Measurements from ENCODE around the gene STX1A. TPM values are rescaled to one million over a fixed set of nuclear protein-coding genes. Genes with fewer than 3 reads are reported as not detected.
A peak's percentile ranks its signal among the peaks of the same experiment; 100 is the strongest.

Gene STX1A
- total RNA-seq (27.3 TPM), polyA plus RNA-seq (1 to 10 TPM in 3 of 4 donors, under 1 TPM in 1; 0.80 to 3.1 (median 2.0) TPM)

DNA sequence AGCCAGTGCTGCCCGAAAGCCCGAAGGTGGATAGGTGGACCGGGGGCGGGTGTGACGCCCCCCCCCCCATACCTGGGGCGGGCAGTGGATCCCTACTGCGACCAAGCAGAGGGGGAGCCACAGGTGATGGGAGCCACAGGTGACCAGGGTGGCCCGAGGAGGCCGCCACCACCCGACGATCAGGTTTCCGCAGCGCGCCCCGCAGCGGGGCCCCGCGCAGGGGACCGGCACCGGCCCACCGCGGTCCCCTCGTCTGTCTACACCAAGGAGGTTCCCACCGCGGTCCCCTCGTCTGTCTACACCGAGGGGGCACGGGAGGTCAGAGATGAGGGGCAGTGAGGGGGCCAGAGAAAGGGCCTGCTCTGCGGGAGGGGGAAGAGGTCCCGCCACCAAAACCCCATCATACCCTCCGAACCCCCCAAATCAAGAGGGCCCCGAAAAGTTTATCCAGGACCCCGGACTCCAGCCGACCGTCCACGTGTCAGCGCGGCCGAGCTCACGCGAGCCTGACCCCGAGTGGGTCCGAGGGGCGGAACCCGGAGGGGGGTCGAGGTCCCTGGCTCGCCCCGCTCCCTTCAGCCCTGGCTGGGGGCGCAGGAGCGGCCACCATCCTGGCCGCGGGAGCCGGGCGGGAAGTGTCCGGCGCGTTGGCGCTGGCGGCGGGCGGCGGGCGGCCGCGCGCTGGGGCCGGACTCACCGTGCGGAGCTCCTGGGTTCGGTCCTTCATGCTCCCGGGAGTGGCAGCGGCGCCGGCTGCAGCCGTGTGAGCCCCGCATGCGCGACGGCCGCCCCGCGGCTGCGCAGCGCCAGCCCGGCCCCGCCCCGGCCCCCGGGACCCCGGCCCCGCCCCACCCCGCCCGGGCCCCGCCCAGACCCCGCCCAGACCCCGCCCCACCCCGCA is at the start of gene STX1A:
Gene STX1A (minus strand): TSS at position 765 of the 901 bp plus-strand sequence. CDS start 38 bp downstream, at position 727.
- Mint-ChIP-seq H3K4me3 (peak within 1 kb of the TSS; percentile 88 to 96 (median 92)), H3K27me3 (peaks cover 16% of the 10 kb centered on the region), H3K4me1 (peaks cover 0 to 31% (median 17%) of the 10 kb centered on the region in 4 donors), H3K27ac (peak within 1 kb of the TSS; percentile 32 to 96 (median 65)), H3K9me3 (no peaks in the 10 kb centered on the region), H3K36me3 (no peaks in the 10 kb centered on the region)
- Histone ChIP-seq H3K9me3 (ENCODE audit: control insufficient read depth in 2 of 2, low read length in 2 of 2) (no peaks in the 10 kb centered on the region), H3K4me3 (ENCODE audit: low read depth, low read length) (peak within 1 kb of the TSS; percentile 44), H3K27me3 (ENCODE audit: control insufficient read depth, insufficient read depth, low read length) (no peaks in the 10 kb centered on the region), H3K36me3 (ENCODE audit: control insufficient read depth, insufficient read depth, low read length) (no peaks in the 10 kb centered on the region), H3K4me1 (ENCODE audit: control insufficient read depth, insufficient read depth, low read length, poor library complexity, severe bottlenecking) (peaks cover 27% of the 10 kb centered on the region), H3K27ac (ENCODE audit: insufficient read depth, low read length, poor library complexity, severe bottlenecking) (no peak within 1 kb of the TSS)
- DNase-seq (peak; percentile 60 to 64 (median 62)), ATAC-seq (ENCODE audit: low read depth in 2 of 2) (peak; percentile 73 to 78)

DNA sequence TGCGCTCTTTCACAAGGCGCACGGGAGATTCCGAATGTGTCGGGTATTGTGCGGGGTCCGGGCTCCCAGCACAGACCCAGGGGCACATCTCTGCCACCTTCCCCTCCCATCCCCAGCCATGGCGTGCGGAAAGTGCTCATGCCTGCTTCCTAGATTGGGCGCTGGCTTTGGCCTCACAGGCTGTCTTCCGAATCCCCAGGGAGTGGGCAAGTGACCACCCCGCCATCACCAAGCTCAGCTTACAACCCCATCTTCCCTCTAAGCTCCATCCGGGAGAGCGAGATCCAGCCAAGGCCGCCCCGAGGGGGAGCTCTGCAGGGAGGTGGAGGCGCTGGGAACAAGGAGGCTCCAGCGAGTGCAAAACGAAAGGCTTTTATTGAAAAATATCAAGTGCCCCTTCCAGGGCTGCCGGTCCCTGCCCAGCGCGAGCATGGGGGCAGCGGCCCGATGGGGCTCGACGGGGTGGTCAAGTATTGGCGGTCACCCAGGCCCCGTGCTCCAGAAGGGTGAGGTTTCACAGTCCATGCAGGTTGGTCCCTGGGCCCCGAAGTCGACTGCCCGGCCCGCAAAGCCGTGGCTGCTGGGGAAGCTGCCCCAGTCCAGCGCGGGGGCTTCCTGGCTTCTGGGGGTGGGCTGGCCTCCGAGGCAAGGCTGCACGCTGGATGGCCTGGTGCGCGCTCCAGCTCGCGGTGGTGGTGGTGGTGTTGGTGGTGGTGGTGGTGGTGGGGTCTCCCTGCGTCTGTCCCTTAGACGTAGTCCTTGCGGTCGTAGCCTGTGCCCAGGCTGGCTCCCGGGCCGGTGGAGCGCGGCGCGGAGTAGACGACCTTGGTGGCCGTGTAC is 49.4 kb upstream of the STX1A start:
- Mint-ChIP-seq H3K27me3 (peaks cover 32% of the 10 kb centered on the region), H3K27ac (no peak overlapping the region), H3K4me3 (no peak overlapping the region), H3K36me3 (no peaks in the 10 kb centered on the region), H3K4me1 (peaks cover 0 to 10% (median 0%) of the 10 kb centered on the region in 4 donors), H3K9me3 (peaks cover 0 to 1% (median 0%) of the 10 kb centered on the region in 7 donors)
- H3K9me3 ChIP-seq (ENCODE audit: control insufficient read depth in 2 of 2, low read length in 2 of 2) = no peaks in the 10 kb centered on the region
- peaks cover 6% of the 10 kb centered on the region for H3K27me3 ChIP-seq (ENCODE audit: control insufficient read depth, insufficient read depth, low read length)
- DNase-seq = no peak
- no peak overlapping the region for H3K4me3 ChIP-seq (ENCODE audit: low read depth, low read length)
- peaks cover 9% of the 10 kb centered on the region for H3K4me1 ChIP-seq (ENCODE audit: control insufficient read depth, insufficient read depth, low read length, poor library complexity, severe bottlenecking)
- no peaks in the 10 kb centered on the region for H3K36me3 ChIP-seq (ENCODE audit: control insufficient read depth, insufficient read depth, low read length)
- ATAC-seq (ENCODE audit: low read depth in 2 of 2) = no peak
- H3K27ac ChIP-seq (ENCODE audit: insufficient read depth, low read length, poor library complexity, severe bottlenecking) = no peak overlapping the region

DNA sequence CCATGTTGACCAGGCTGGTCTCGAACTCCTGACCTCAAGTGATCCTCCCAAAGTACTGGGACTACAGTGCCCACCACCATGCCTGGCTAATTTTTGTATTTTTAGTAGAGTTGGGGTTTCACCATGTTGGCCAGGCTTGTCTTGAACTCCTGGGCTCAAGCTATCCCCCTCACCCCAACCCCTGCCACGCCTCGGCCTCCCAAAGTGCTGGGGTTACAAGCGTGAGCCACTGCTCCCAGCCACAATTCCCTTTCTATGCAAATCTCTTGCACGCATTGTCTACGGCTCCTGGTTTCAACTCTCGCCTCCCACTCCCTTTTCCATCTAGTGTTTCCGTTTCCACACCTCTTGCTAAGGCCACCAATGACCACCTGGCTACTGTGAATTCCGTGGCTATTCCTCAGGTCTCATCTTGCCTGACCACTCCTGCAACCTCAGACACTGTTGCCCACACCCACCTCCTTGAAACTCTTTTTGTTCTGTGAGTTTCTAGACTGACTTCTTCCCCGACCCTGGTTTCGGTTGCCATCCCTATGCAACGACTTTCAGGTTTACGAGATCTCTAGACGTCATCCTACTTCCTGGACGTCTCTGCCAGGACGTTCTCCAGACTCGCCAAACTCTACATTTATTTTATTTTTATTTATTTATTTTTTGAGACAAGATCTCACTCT is 47.2 kb upstream of the STX1A start:
- Mint-ChIP-seq H3K36me3 (no peaks in the 10 kb centered on the region), H3K4me1 (peaks cover 0 to 10% (median 0%) of the 10 kb centered on the region in 4 donors), H3K27me3 (peaks cover 19% of the 10 kb centered on the region), H3K4me3 (no peak overlapping the region), H3K9me3 (peaks cover 0 to 3% (median 0%) of the 10 kb centered on the region in 7 donors), H3K27ac (no peak overlapping the region)
- no peak for DNase-seq
- no peaks in the 10 kb centered on the region for H3K36me3 ChIP-seq (ENCODE audit: control insufficient read depth, insufficient read depth, low read length)
- ATAC-seq (ENCODE audit: low read depth in 2 of 2) = no peak
- no peak overlapping the region for H3K27ac ChIP-seq (ENCODE audit: insufficient read depth, low read length, poor library complexity, severe bottlenecking)
- peaks cover 9% of the 10 kb centered on the region for H3K4me1 ChIP-seq (ENCODE audit: control insufficient read depth, insufficient read depth, low read length, poor library complexity, severe bottlenecking)
- H3K27me3 ChIP-seq (ENCODE audit: control insufficient read depth, insufficient read depth, low read length) = peaks cover 6% of the 10 kb centered on the region
- no peaks in the 10 kb centered on the region for H3K9me3 ChIP-seq (ENCODE audit: control insufficient read depth in 2 of 2, low read length in 2 of 2)
- no peak overlapping the region for H3K4me3 ChIP-seq (ENCODE audit: low read depth, low read length)

DNA sequence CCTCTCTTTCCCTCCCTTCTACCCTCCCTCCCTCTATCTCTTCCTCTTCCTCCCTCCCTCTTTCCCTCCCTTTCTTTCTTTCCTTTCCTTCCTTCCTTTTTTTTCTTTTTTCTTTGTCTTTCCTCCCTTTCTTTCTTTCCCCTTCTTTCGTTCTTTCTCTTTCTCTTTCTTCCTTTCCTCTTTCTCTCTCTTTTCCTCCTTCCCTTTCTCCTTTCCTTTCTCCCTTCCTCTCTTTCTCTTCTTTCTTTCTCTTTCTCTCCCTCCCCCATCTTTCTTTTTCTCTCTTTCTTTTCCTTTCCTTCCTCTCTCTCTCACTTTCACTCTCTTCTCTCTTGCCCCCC is 43.2 kb upstream of the STX1A start:
- Mint-ChIP-seq H3K4me1 (no peaks in the 10 kb centered on the region), H3K4me3 (no peak overlapping the region), H3K27me3 (peaks cover 5% of the 10 kb centered on the region), H3K9me3 (peaks cover 0 to 3% (median 0%) of the 10 kb centered on the region in 7 donors), H3K27ac (no peak overlapping the region), H3K36me3 (no peaks in the 10 kb centered on the region)
- ATAC-seq (ENCODE audit: low read depth in 2 of 2) (no peak), DNase-seq (no peak)
- H3K4me3 ChIP-seq (ENCODE audit: low read depth, low read length) = no peak overlapping the region
- H3K4me1 ChIP-seq (ENCODE audit: control insufficient read depth, insufficient read depth, low read length, poor library complexity, severe bottlenecking) = no peaks in the 10 kb centered on the region
- H3K9me3 ChIP-seq (ENCODE audit: control insufficient read depth in 2 of 2, low read length in 2 of 2) = no peaks in the 10 kb centered on the region
- no peak overlapping the region for H3K27ac ChIP-seq (ENCODE audit: insufficient read depth, low read length, poor library complexity, severe bottlenecking)
- no peaks in the 10 kb centered on the region for H3K27me3 ChIP-seq (ENCODE audit: control insufficient read depth, insufficient read depth, low read length)
- no peaks in the 10 kb centered on the region for H3K36me3 ChIP-seq (ENCODE audit: control insufficient read depth, insufficient read depth, low read length)

DNA sequence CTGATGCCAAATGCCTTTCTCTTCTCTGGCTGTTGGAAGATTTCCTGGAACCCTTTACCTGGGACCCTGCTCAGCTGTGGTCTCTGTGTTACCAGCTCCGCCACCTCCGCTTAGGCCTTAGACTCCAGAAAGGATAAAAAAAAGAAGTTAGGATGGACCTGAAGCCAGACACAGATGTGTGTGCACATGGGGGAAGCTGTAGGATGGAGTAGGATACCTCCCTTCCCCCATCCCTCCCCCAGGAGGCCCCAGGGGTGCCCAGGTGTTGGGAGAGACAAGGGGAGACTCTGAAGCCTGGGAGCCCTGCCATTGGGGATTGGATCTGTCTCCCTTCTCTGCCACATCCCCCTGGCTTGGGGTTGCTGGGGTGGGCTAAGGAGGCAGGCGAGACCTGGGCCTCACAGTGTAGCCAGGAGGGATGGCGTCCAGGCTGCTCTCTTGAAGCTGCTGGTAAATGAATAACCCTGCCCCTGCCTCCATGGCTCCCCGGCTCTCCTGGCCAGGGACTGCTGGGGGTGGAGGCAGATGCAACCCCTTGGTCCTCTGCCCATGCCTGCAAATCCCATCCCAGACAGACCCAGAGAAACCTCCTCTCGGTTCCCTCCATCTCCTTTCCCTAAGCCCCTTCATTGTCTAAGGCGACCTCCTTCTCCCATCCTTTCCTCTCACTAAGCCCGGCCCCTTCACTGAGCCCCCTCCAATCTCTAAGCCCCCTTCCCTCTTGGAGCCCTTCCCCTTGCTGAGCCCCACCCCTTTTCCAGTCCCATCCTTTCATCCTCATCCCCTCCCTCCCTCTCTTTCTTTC is 42.6 kb upstream of the STX1A start:
- Mint-ChIP-seq H3K27me3 (peaks cover 5% of the 10 kb centered on the region), H3K27ac (no peak overlapping the region), H3K4me3 (no peak overlapping the region), H3K36me3 (no peaks in the 10 kb centered on the region), H3K9me3 (peaks cover 0 to 3% (median 0%) of the 10 kb centered on the region in 7 donors), H3K4me1 (no peaks in the 10 kb centered on the region)
- no peaks in the 10 kb centered on the region for H3K27me3 ChIP-seq (ENCODE audit: control insufficient read depth, insufficient read depth, low read length)
- H3K4me3 ChIP-seq (ENCODE audit: low read depth, low read length) = no peak overlapping the region
- ATAC-seq (ENCODE audit: low read depth in 2 of 2) = no peak
- H3K4me1 ChIP-seq (ENCODE audit: control insufficient read depth, insufficient read depth, low read length, poor library complexity, severe bottlenecking) = no peaks in the 10 kb centered on the region
- no peaks in the 10 kb centered on the region for H3K9me3 ChIP-seq (ENCODE audit: control insufficient read depth in 2 of 2, low read length in 2 of 2)
- no peaks in the 10 kb centered on the region for H3K36me3 ChIP-seq (ENCODE audit: control insufficient read depth, insufficient read depth, low read length)
- DNase-seq = no peak
- H3K27ac ChIP-seq (ENCODE audit: insufficient read depth, low read length, poor library complexity, severe bottlenecking) = no peak overlapping the region

DNA sequence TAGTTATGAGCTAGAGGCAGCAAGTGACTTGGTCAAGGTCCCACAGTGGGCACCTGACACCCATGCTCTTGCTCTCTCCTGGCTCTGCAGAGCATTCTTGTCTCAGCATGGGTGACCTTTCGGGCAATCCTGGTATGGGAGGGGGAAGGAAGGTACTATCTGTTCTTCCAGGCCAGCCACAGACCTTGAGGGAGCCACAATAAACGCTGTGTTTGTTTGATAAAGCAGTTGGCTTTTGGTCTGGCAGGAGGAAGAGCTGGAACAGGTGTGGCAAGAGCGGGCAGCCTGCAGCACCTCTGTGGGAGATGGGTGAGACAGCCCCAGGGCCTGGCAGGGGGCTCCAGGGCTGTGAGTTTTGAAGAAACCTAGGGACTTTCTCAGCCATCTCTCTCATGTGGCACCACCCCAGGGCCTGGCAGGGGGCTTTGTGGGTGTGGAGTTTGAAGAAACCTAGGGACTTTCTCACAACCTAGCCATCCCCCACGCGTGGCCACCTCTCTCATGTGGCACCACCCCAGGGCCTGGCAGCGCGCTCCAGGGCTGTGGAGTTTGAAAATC is 39.2 kb upstream of the STX1A start:
- no peak for DNase-seq
- Mint-ChIP-seq H3K4me1 (no peaks in the 10 kb centered on the region), H3K9me3 (peaks cover 0 to 3% (median 0%) of the 10 kb centered on the region in 7 donors), H3K4me3 (no peak overlapping the region), H3K27ac (no peak overlapping the region), H3K36me3 (no peaks in the 10 kb centered on the region), H3K27me3 (peaks cover 5% of the 10 kb centered on the region)
- Histone ChIP-seq H3K9me3 (ENCODE audit: control insufficient read depth in 2 of 2, low read length in 2 of 2) (no peaks in the 10 kb centered on the region), H3K4me3 (ENCODE audit: low read depth, low read length) (no peak overlapping the region), H3K4me1 (ENCODE audit: control insufficient read depth, insufficient read depth, low read length, poor library complexity, severe bottlenecking) (no peaks in the 10 kb centered on the region), H3K27ac (ENCODE audit: insufficient read depth, low read length, poor library complexity, severe bottlenecking) (no peak overlapping the region), H3K27me3 (ENCODE audit: control insufficient read depth, insufficient read depth, low read length) (no peaks in the 10 kb centered on the region), H3K36me3 (ENCODE audit: control insufficient read depth, insufficient read depth, low read length) (no peaks in the 10 kb centered on the region)
- no peak for ATAC-seq (ENCODE audit: low read depth in 2 of 2)

Data from CD4-positive, CD25-positive, alpha-beta regulatory T cell (primary cell).